Peyer's patch (tissue), 4 donors: ENCODE results near the gene KCNS1. TPM values are rescaled to one million over a fixed set of nuclear protein-coding genes. Genes with fewer than 3 reads are reported as not detected.

Experiments
- DNase-seq, 3 donors: peaks; one replicate each; pipeline ENCODE4 v3.0.0-alpha.2; 2017 to 2019
- H3K27ac ChIP-seq, 4 donors: fragments of 200-600 bp; sonication (generic); one replicate each; pipeline ENCODE4 v1.5.1; 2016 to 2019
- H3K27me3 ChIP-seq, 2 donors: fragments of 200-600 bp; sonication (generic); one replicate each; pipeline ENCODE4 v1.5.1; 2019
- H3K36me3 ChIP-seq, 3 donors: fragments of 200-600 bp; sonication (generic); one replicate each; pipeline ENCODE4 v1.5.1; 2016 to 2019
- H3K4me1 ChIP-seq, 4 donors: fragments of 200-600 bp; sonication (generic); one replicate each; pipeline ENCODE4 v1.5.1; 2016 to 2019
- H3K4me3 ChIP-seq, 4 donors: fragments of 200-600 bp; sonication (generic); 1 replicate in 3 of 4; 2 replicates in 1 of 4; pipeline ENCODE4 v1.5.1; 2016 to 2019; ENCODE audit warnings: mild to moderate bottlenecking in 1 of 4
- H3K9me3 ChIP-seq, 4 donors: fragments of 200-600 bp; sonication (generic); one replicate each; pipeline ENCODE4 v1.5.1; 2016 to 2019; ENCODE audit warnings: mild to moderate bottlenecking in 1 of 4
- CTCF ChIP-seq, 6 experiments: fragments of 450-650 bp in 4 of 6; fragments of 200-600 bp in 2 of 6; sonication (generic) in 1 of 6; IDR thresholded peaks; one replicate each; pipeline ENCODE4 v1.5.1; 2017 to 2019; ENCODE audit warnings: antibody characterized with exemption in 6 of 6, mild to moderate bottlenecking in 3 of 6, moderate library complexity in 1 of 6
- POLR2A ChIP-seq, 2 donors: fragments of 450-650 bp; IDR thresholded peaks; one replicate each; pipeline ENCODE4 v1.5.1; 2017; ENCODE audit warnings: antibody characterized with exemption in 2 of 2, mild to moderate bottlenecking in 2 of 2, moderate library complexity in 2 of 2
- total RNA-seq, 4 donors: library from RNA; depleted of rRNA; stranded (reverse); fragments of >200 nt; gene quantifications; one replicate each; pipeline ENCODE4 v1.1.0, GENCODE V29; 2016

Gene KCNS1
- total RNA-seq, 4 donors from 2014 or later, result 0.27 TPM; not detected in 3

- Histone ChIP-seq H3K9me3 (no peaks in the 10 kb centered on the region), H3K27me3 (no peaks in the 10 kb centered on the region), H3K4me3 (no peak overlapping the region), H3K4me1 (no peaks in the 10 kb centered on the region), H3K27ac (no peak overlapping the region), H3K36me3 (no peaks in the 10 kb centered on the region)
- no peak for TF ChIP-seq POLR2A (IDR thresholded peaks at IDR 0.05)
- no peak for TF ChIP-seq CTCF (IDR thresholded peaks at IDR 0.05)
- no peak for DNase-seq
Measured at GRCh38 chr20:45109634-45110033, 8.7 kb upstream of the KCNS1 start.

GRCh38 chr20:45105317-45105716 lies 4.4 kb upstream of the KCNS1 start:
- peaks cover 0 to 5% of the 10 kb centered on the region in 2 donors for H3K27me3 ChIP-seq
- no peak overlapping the region for H3K4me3 ChIP-seq
- DNase-seq, result no peak
- H3K4me1 ChIP-seq, result peaks cover 0 to 4% (median 0%) of the 10 kb centered on the region in 4 donors
- no peaks in the 10 kb centered on the region for H3K9me3 ChIP-seq
- H3K27ac ChIP-seq, result no peak overlapping the region
- H3K36me3 ChIP-seq, result no peaks in the 10 kb centered on the region
- TF ChIP-seq POLR2A (IDR thresholded peaks at IDR 0.05) (no peak), CTCF (IDR thresholded peaks at IDR 0.05) (no peak)

- no peaks in the 10 kb centered on the region for H3K36me3 ChIP-seq
- DNase-seq, result no peak
- H3K27me3 ChIP-seq, result peaks cover 0 to 5% of the 10 kb centered on the region in 2 donors
- no peak overlapping the region for H3K4me3 ChIP-seq
- no peak overlapping the region for H3K27ac ChIP-seq
- no peak for TF ChIP-seq POLR2A (IDR thresholded peaks at IDR 0.05)
- no peaks in the 10 kb centered on the region for H3K9me3 ChIP-seq
- peaks cover 0 to 4% (median 0%) of the 10 kb centered on the region in 4 donors for H3K4me1 ChIP-seq
Measured at GRCh38 chr20:45104786-45105185, 3.9 kb upstream of the KCNS1 start.

- Histone ChIP-seq H3K9me3 (no peaks in the 10 kb centered on the region), H3K4me3 (no peak overlapping the region), H3K4me1 (peaks cover 0 to 7% (median 3%) of the 10 kb centered on the region in 4 donors), H3K27me3 (peaks cover 0 to 8% of the 10 kb centered on the region in 2 donors), H3K36me3 (no peaks in the 10 kb centered on the region), H3K27ac (no peak overlapping the region)
- TF ChIP-seq POLR2A (IDR thresholded peaks at IDR 0.05) (no peak), CTCF (IDR thresholded peaks at IDR 0.05) (no peak)
- DNase-seq, result no peak
Measured at GRCh38 chr20:45103072-45103471, 2.1 kb upstream of the KCNS1 start.

- TF ChIP-seq CTCF (IDR thresholded peaks at IDR 0.05) (no peak), POLR2A (IDR thresholded peaks at IDR 0.05) (no peak)
- Histone ChIP-seq H3K4me1 (peaks cover 0 to 13% (median 6%) of the 10 kb centered on the region in 4 donors), H3K36me3 (no peaks in the 10 kb centered on the region), H3K9me3 (no peaks in the 10 kb centered on the region), H3K4me3 (no peak overlapping the region), H3K27me3 (peaks cover 0 to 23% of the 10 kb centered on the region in 2 donors), H3K27ac (no peak overlapping the region)
- no peak for DNase-seq
Measured at GRCh38 chr20:45101333-45101850, 465 bp upstream of the KCNS1 start.

- peaks cover 0 to 13% (median 6%) of the 10 kb centered on the region in 4 donors for H3K4me1 ChIP-seq
- peaks cover 0 to 24% of the 10 kb centered on the region in 2 donors for H3K27me3 ChIP-seq
- DNase-seq, result no peak
- no peak overlapping the region for H3K27ac ChIP-seq
- no peaks in the 10 kb centered on the region for H3K9me3 ChIP-seq
- H3K4me3 ChIP-seq, result peak overlapping the region in 2 of 4 donors; percentile 22 to 25
- TF ChIP-seq CTCF (IDR thresholded peaks at IDR 0.05) (no peak), POLR2A (IDR thresholded peaks at IDR 0.05) (no peak)
- no peaks in the 10 kb centered on the region for H3K36me3 ChIP-seq
Measured at GRCh38 chr20:45098103-45098773, 2.7 kb downstream of the KCNS1 start.
